H9 (cell line): ENCODE measurements around the gene TAF11L9. TPM values are rescaled to one million over a fixed set of nuclear protein-coding genes. Genes with fewer than 3 reads are reported as not detected.
"Not testable (repeated sequence)": the region's sequence is repeated elsewhere in the genome, so short reads cannot be mapped to it uniquely, and the experiment has no call there.

Experiments
- DNase-seq: peaks from one replicate; pipeline ENCODE4 v3.0.0-alpha.2; 2017
- H2AFZ ChIP-seq: one replicate; pipeline ENCODE4 v1.6.1; 2013; ENCODE audit warnings: mild to moderate bottlenecking, low read length, control low read depth, moderate library complexity
- H2AK5ac ChIP-seq: 2 replicates; pipeline ENCODE4 v1.6.1; 2013; ENCODE audit warnings: low read length, control low read depth, mixed read lengths; ENCODE audit not compliant: insufficient read length
- H2BK120ac ChIP-seq: one replicate; pipeline ENCODE4 v1.6.1; 2013; ENCODE audit warnings: low read depth, mild to moderate bottlenecking, low read length, control low read depth, inconsistent platforms; ENCODE audit not compliant: poor library complexity, severe bottlenecking
- H2BK12ac ChIP-seq: 2 replicates; pipeline ENCODE4 v1.6.1; 2013; ENCODE audit warnings: low read length, control low read depth, mixed read lengths, low read depth; ENCODE audit not compliant: insufficient read length
- H2BK15ac ChIP-seq: 2 replicates; pipeline ENCODE4 v1.6.1; 2013; ENCODE audit warnings: low read depth, low read length, control low read depth
- H2BK20ac ChIP-seq: one replicate; pipeline ENCODE4 v1.6.1; 2013; ENCODE audit warnings: low read depth, mild to moderate bottlenecking, low read length, control low read depth, inconsistent platforms; ENCODE audit not compliant: poor library complexity, severe bottlenecking
- H2BK5ac ChIP-seq: 2 replicates; pipeline ENCODE4 v1.6.1; 2013; ENCODE audit warnings: low read length, control low read depth, mixed read lengths; ENCODE audit not compliant: insufficient read length
- H3K14ac ChIP-seq: 2 replicates; pipeline ENCODE4 v1.6.1; 2013; ENCODE audit warnings: low read length, control low read depth; ENCODE audit not compliant: insufficient read depth
- H3K18ac ChIP-seq: 2 replicates; pipeline ENCODE4 v1.6.1; 2013; ENCODE audit warnings: low read depth, mild to moderate bottlenecking, mixed read lengths, low read length, control low read depth; ENCODE audit not compliant: insufficient read length
- H3K23ac ChIP-seq: 2 replicates; pipeline ENCODE4 v1.6.1; 2013; ENCODE audit warnings: low read length, control low read depth, mixed read lengths, low read depth; ENCODE audit not compliant: insufficient read length
- H3K23me2 ChIP-seq: 2 replicates; pipeline ENCODE4 v1.6.1; 2013; ENCODE audit warnings: low read depth, mild to moderate bottlenecking, mixed read lengths, low read length, control low read depth; ENCODE audit not compliant: insufficient read length, poor library complexity, severe bottlenecking
- H3K27ac ChIP-seq: 2 replicates; pipeline ENCODE4 v1.5.1; 2013; ENCODE audit warnings: low read length, control low read depth, mixed read lengths, low read depth; ENCODE audit not compliant: insufficient read length
- H3K27me3 ChIP-seq: 2 replicates; pipeline ENCODE4 v1.6.1; 2013; ENCODE audit warnings: low read length, control low read depth, inconsistent platforms; ENCODE audit not compliant: insufficient read depth
- H3K4ac ChIP-seq: 2 replicates; pipeline ENCODE4 v1.6.1; 2013; ENCODE audit warnings: low read depth, mild to moderate bottlenecking, control low read depth, inconsistent platforms, low read length, moderate library complexity
- H3K4me1 ChIP-seq: 2 replicates; pipeline ENCODE4 v1.6.1; 2013; ENCODE audit warnings: low read length, control low read depth, inconsistent platforms; ENCODE audit not compliant: insufficient read depth
- H3K4me2 ChIP-seq: 2 replicates; pipeline ENCODE4 v1.6.1; 2013; ENCODE audit warnings: low read length, control low read depth, mixed read lengths; ENCODE audit not compliant: insufficient read length, insufficient read depth
- H3K56ac ChIP-seq: 2 replicates; pipeline ENCODE4 v1.6.1; 2013; ENCODE audit warnings: low read depth, mild to moderate bottlenecking, mixed read lengths, low read length, control low read depth; ENCODE audit not compliant: insufficient read length
- H3K79me1 ChIP-seq: 2 replicates; pipeline ENCODE4 v1.6.1; 2013; ENCODE audit warnings: low read depth, mild to moderate bottlenecking, moderate library complexity, low read length, control low read depth, inconsistent platforms; ENCODE audit not compliant: insufficient read depth, poor library complexity, severe bottlenecking
- H3K79me2 ChIP-seq: 2 replicates; pipeline ENCODE4 v1.6.1; 2013; ENCODE audit warnings: low read length, control low read depth, inconsistent platforms; ENCODE audit not compliant: insufficient read depth
- H3K9ac ChIP-seq: 2 replicates; pipeline ENCODE4 v1.6.1; 2013; ENCODE audit warnings: low read length, control low read depth, mixed read lengths; ENCODE audit not compliant: insufficient read length; ENCODE audit errors: extremely low read depth
- H3K9me3 ChIP-seq: one replicate; pipeline ENCODE4 v1.6.1; 2013; ENCODE audit warnings: low read depth, low read length, inconsistent platforms; ENCODE audit not compliant: control insufficient read depth
- H3T11ph ChIP-seq: one replicate; pipeline ENCODE4 v1.6.1; 2013; ENCODE audit warnings: mild to moderate bottlenecking, low read length, control low read depth, inconsistent platforms
- H4K20me1 ChIP-seq: one replicate; pipeline ENCODE4 v1.6.1; 2013; ENCODE audit not compliant: control insufficient read depth, insufficient read length, insufficient read depth
- H4K5ac ChIP-seq: 2 replicates; pipeline ENCODE4 v1.6.1; 2013; ENCODE audit warnings: low read depth, mild to moderate bottlenecking, mixed read lengths, low read length, control low read depth; ENCODE audit not compliant: insufficient read length
- H4K8ac ChIP-seq: replicated peaks from 2 replicates; pipeline ENCODE4 v1.6.1; 2013; ENCODE audit warnings: low read length, control low read depth, mixed read lengths, low read depth; ENCODE audit not compliant: insufficient read length
- H4K91ac ChIP-seq: 2 replicates; pipeline ENCODE4 v1.6.1; 2013; ENCODE audit warnings: low read depth, mild to moderate bottlenecking, moderate library complexity, mixed read lengths, low read length, control low read depth; ENCODE audit not compliant: insufficient read length
- H3K27ac Mint-ChIP-seq, 3 experiments: 2 replicates in 2 of 3; 3 replicates in 1 of 3; pipeline ENCODE4 v1.8.0; 2020 to 2021; ENCODE audit warnings: mixed read lengths in 3 of 3, mild to moderate bottlenecking in 1 of 3, moderate library complexity in 1 of 3
- H3K27me3 Mint-ChIP-seq: 2 replicates; pipeline ENCODE4 v1.8.0; 2021; ENCODE audit warnings: low read depth, mild to moderate bottlenecking, moderate library complexity, mixed read lengths
- H3K36me3 Mint-ChIP-seq, 3 experiments: 2 replicates in 2 of 3; 3 replicates in 1 of 3; pipeline ENCODE4 v1.8.0; 2020 to 2021; ENCODE audit warnings: low read depth in 3 of 3, mixed read lengths in 3 of 3; ENCODE audit not compliant: insufficient read depth in 1 of 3
- H3K4me1 Mint-ChIP-seq, 2 experiments: 2 replicates each; pipeline ENCODE4 v1.8.0; 2020; ENCODE audit warnings: mixed read lengths in 2 of 2
- H3K4me3 Mint-ChIP-seq, 2 experiments: 2 replicates in 1 of 2; 3 replicates in 1 of 2; pipeline ENCODE4 v1.8.0; 2020 to 2021; ENCODE audit warnings: mild to moderate bottlenecking in 2 of 2, mixed read lengths in 2 of 2, moderate library complexity in 1 of 2
- H3K9me3 Mint-ChIP-seq, 2 experiments: 2 replicates in 1 of 2; 3 replicates in 1 of 2; pipeline ENCODE4 v1.8.0; 2020; ENCODE audit warnings: mild to moderate bottlenecking in 2 of 2, mixed read lengths in 2 of 2, moderate library complexity in 1 of 2
- CTCF ChIP-seq: fragments of 200-600 bp; sonication (generic); conservative IDR thresholded peaks from 3 replicates; pipeline ENCODE4 v1.8.0; 2021; ENCODE audit warnings: antibody characterized with exemption, mild to moderate bottlenecking
- WGBS: extraction: QIAGEN DNeasy Blood & Tissue Kit; methylation state at CpG from one replicate; pipeline ENCODE4 v1.1.7; 2013; ENCODE audit warnings: missing lambda C conversion rate, low lambda C conversion rate, mixed read lengths; ENCODE audit not compliant: insufficient read length; ENCODE audit errors: extremely low coverage; 5-methylcytosine and 5-hydroxymethylcytosine counted together
- total RNA-seq: library from RNA; stranded (reverse); gene quantifications from 2 replicates; pipeline ENCODE4 v1.2.1, GENCODE V29; 2021

Gene TAF11L9
- total RNA-seq, 1 experiment from 2014 or later = not detected

DNA sequence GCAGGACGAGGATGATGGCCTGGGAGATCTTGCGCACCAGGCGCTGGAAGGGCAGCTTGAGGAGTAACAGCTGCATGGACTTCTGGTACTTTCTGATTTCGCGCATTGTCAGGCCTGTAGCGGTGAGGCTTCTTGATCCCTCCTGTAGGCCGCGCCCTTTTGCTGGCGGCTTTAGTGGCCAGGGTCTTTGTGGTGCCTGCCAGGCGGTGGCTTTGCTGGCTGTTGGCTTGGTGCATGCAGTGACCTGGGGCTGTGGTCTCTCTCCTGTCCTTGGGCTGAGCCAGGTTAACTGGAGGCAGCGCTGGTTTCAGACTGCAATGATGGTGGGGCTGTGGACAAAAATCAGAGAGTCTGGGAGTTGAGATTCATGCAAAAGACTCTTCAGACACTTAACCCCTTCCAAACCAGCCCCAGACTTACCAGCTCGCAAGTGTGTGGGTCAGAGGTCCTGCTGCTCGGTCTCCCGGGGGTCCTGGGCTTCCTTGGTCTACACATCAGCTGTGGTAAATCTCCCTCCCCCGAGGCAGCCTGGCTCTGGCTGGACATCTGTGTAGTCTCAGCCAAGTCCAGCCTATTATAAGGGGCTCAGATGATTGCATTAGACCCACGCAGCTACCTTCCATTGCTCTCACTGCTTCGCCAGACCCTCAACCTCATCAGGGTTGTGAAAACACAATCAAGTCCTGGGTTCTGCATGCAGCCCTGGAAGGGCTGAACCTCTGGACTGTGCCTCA lies 20.8 kb upstream of the TAF11L9 start:
- H2BK120ac ChIP-seq = no peak overlapping the region
- H3K27me3 Mint-ChIP-seq = no peaks in the 10 kb centered on the region
- H4K8ac ChIP-seq = no peak overlapping the region

GRCh38 chr5:17610092-17610491 lies 15.9 kb upstream of the TAF11L9 start, which contains the start of gene TAF11L12:
TSS of gene TAF11L12 (plus strand) at chr5:17610392.
- not testable (repeated sequence) for H2BK120ac ChIP-seq, H3K9me3 Mint-ChIP-seq, H3K4me1 Mint-ChIP-seq, H2BK5ac ChIP-seq, H3K9ac ChIP-seq, H2BK20ac ChIP-seq, H3K79me2 ChIP-seq, H2AFZ ChIP-seq, H4K5ac ChIP-seq, H3K79me1 ChIP-seq, H3K27me3 ChIP-seq, H3K4ac ChIP-seq, H4K8ac ChIP-seq, H3T11ph ChIP-seq, H3K36me3 Mint-ChIP-seq, H3K14ac ChIP-seq, H4K20me1 ChIP-seq, H3K9me3 ChIP-seq, H3K4me3 Mint-ChIP-seq, H2BK15ac ChIP-seq, H3K27ac ChIP-seq, DNase-seq, H2AK5ac ChIP-seq, H3K27me3 Mint-ChIP-seq, H3K23me2 ChIP-seq, H2BK12ac ChIP-seq, H3K56ac ChIP-seq, H4K91ac ChIP-seq, H3K4me1 ChIP-seq, H3K4me2 ChIP-seq, H3K18ac ChIP-seq, H3K23ac ChIP-seq
- no CpG with 5 or more reads among the region's 2 CpGs for WGBS
- H3K27ac Mint-ChIP-seq = peak within 1 kb of the TSS in 1 of 3 experiments; percentile 75; a peak in 2 of 7 replicates

More for the DNA sequence above, 20.8 kb upstream of the TAF11L9 start:
- no CpG with 5 or more reads among the region's 17 CpGs for WGBS
- H3K79me2 ChIP-seq = no peaks in the 10 kb centered on the region
- no peak overlapping the region for H3K14ac ChIP-seq
- no peaks in the 10 kb centered on the region for H3K9me3 ChIP-seq
- H3K79me1 ChIP-seq = no peaks in the 10 kb centered on the region
- H3K18ac ChIP-seq = no peak overlapping the region
- H4K20me1 ChIP-seq = no peaks in the 10 kb centered on the region
- no peaks in the 10 kb centered on the region for H3K4me1 Mint-ChIP-seq
- no peak overlapping the region for H3K4ac ChIP-seq
- H3K23ac ChIP-seq = no peak overlapping the region
- H3K36me3 Mint-ChIP-seq = no peaks in the 10 kb centered on the region
- H2AK5ac ChIP-seq = no peak overlapping the region
- H3T11ph ChIP-seq = no peak overlapping the region
- H4K5ac ChIP-seq = no peak overlapping the region
- TF ChIP-seq CTCF = no peak
- H2BK15ac ChIP-seq = no peak overlapping the region
- no peak overlapping the region for H3K56ac ChIP-seq
- no peak overlapping the region for H4K91ac ChIP-seq
- H3K27me3 ChIP-seq = no peaks in the 10 kb centered on the region
- H2AFZ ChIP-seq = no peak overlapping the region
- no peak overlapping the region for H3K27ac Mint-ChIP-seq
- H3K27ac ChIP-seq = no peak overlapping the region
- H3K9me3 Mint-ChIP-seq = no peaks in the 10 kb centered on the region
- H3K23me2 ChIP-seq = no peaks in the 10 kb centered on the region
- no peak overlapping the region for H3K4me2 ChIP-seq
- H2BK20ac ChIP-seq = no peak overlapping the region
- H3K9ac ChIP-seq = no peak overlapping the region
- no peak for DNase-seq
- H3K4me1 ChIP-seq = no peaks in the 10 kb centered on the region
- no peak overlapping the region for H3K4me3 Mint-ChIP-seq
- H2BK12ac ChIP-seq = no peak overlapping the region
- no peak overlapping the region for H2BK5ac ChIP-seq
